Fibroblast of upper back skin (primary cell): ENCODE results near the gene BAX.
"Not testable (repeated sequence)": the region's sequence is repeated elsewhere in the genome, so short reads cannot be mapped to it uniquely, and the experiment has no call there.

Experiments used
- DNase-seq: peaks from one replicate; pipeline ENCODE4 v3.0.0-alpha.2; 2013

BAX gene

DNA sequence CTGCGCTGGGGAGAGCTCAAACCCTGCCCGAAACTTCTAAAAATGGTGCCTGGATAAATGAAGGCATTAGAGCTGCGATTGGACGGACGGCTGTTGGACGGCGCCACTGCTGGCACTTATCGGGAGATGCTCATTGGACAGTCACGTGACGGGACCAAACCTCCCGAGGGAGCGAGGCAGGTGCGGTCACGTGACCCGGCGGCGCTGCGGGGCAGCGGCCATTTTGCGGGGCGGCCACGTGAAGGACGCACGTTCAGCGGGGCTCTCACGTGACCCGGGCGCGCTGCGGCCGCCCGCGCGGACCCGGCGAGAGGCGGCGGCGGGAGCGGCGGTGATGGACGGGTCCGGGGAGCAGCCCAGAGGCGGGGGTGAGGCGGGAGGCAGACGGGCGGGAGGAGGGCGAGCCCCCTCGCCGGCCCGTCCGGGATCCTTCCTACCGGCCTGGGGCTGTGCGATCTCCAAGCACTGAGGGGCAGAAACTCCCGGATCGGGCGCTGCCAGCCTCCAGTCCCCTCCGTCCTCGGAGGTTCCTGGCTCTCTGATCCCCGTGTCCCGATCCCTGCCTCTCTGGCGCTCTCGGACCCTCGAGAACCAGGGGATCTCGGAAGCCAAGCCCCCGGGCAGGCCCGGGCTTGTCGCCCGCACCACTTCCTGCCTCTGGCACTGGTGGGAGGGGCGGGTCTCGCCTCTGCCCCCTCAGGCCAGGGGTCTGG is at the start of gene BAX:
Gene BAX (plus strand): TSS at position 281 of the 713 bp plus-strand sequence. CDS start 54 bp downstream, at position 335.
- DNase-seq = peak; percentile 96

DNA sequence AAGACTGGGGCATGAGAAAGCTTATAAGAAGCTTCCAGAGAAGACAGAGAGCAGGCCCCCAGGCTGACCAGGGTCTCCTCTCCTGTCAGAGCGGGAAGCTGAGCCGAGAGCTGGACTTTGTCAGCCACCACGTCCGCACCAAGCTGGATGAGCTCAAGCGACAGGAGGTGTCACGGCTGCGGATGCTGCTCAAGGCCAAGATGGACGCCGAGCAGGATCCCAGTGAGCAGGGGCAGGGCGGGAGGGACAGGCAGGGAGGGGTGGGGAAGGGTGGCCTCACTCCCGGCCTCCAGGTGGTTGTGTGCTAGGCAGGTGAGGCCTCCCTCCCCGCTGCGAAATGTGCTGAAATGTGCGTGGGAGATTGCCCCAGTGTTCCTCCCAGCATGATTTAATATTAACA is 49.0 kb upstream of the BAX start:
- no peak for DNase-seq

DNA sequence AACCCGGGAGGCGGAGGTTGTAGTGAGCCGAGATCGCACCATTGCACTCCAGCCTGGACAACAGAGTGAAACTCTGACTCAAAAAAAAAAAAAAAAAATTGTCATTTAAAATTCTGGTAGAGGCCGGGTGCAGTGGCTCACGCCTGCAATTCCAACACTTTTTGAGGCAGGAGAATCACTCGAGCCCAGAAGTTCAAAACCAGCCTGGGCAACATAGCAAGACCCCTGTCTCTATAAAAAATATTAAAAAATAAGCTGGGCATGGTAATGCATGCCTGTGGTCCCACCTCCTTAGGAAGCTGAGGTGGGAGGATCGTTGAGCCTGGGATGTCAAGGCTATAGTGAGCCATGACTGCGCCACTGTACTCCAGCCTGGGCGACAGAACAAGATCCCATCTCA is 48.4 kb upstream of the BAX start:
- no peak for DNase-seq

DNA sequence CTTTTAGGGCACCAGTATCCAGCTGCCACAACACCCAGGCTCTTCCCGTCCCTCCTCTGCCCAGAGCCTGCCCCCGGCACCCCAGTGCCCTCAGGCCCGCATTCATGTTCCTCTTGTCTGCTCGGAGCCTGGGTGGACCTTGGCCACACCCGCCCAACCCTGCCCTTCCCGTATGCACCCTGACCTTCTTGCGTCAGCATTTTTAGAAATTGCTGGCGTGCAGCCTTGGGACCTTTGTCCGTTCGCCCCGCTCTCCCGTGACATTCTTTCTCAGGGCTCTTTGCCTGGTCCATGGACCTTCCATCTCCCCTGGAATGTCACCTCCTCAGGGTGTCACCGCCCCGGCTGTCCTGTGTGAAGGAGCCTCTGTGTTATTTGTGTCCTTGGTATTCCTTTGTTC is 47.0 kb upstream of the BAX start:
- DNase-seq = no peak

DNA sequence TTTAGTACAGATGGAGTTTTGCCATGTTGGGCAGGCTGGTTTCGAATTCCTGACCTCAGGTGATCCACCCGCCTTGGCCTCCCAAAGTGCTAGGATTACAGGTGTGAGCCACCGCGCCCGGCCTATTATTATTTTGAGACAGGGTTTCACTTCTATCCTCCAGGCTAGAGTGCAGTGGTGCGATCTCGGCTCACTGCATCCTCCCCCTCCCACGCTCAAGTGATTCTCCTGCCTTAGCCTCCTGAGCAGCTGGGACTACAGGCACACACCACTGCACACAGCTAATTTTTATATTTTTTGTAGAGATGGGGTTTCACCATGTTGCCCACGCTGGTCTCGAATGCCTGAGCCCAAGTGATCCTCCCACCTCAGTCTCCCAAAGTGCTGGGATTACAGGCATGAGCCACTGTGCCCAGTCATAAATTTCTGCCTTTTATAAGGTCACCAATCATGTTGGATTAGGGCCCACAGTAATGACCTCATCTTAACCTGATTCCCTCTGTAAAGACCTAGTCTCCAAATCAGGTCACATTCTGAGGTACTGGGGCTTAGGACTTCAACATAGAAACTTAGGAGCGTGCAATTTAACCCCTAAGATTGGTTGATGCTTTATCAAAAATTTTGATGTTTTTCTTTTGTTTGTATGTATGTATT is 45.1 kb upstream of the BAX start:
- not testable (repeated sequence) for DNase-seq

DNA sequence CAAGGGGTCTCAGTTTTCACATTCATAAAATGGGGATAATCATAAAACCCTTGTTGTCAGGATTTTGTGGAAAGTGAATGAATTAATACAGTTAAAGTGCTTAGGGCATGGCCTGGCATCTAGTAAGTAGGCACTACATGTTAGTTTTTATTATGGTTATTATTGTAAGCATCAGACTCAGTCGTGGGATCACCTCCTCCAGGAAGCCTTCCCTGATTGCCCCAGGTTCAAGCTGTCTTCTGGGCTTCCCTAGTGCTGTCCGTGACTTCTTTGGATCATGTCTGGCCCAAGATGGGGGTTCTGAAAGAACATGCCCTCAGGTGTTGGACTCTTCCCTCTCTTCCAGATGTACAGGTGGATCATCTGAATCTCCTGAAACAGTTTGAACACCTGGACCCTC is 43.9 kb upstream of the BAX start:
- no peak for DNase-seq

DNA sequence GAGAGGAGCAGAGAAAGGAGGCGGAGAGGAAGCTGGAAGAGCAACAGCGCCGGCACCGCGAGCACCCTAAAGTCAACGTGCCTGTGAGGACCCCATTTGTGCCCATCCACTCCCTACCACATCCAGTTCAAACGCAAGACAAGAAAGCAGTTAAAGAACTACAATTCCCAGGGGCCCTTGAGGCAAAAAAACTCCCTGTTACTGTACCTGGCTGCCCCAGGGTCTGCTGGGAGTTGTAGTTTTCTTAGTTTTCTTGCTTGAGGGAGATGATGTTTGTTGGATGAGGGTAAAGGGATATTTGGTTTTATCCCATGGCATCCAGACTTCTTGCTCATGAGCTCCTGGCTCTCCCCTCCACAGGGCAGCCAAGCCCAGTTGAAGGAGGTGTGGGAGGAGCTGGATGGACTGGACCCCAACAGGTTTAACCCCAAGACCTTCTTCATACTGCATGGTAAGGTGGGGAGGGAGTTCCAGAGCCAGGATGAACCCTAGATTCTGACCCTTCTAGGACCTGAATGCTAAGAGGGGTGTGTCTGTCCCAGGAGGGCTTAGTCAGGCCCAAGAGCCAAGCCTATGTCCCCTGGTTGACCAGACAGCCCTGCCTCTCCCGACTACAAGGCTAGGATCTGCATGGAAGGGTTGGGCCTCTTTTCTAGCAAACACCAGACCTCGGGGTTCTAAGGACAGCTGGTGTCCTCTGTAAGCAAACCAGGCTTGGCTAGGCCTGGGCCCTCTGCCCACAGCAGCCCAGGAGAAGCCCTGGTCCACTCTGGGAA is 41.4 kb upstream of the BAX start:
- DNase-seq = no peak

DNA sequence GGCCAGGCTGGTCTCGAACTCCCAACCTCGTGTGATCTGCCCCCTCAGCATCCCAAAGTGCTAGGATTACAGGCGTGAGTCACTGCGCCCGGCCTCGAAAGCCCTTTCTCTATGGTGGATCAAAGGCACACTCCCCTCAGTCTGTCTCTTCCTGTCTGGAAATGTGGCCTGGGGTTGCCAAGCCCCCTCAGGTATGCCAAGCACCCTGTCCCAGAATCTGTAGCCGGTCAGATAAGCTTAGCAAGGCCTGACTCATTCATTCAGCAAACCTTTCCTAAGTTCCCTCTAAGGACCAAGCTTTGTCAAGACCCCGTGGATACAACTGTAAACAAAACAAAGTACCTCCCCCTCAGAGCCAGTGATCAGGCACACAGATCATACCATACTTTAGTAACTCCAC is 40.5 kb upstream of the BAX start:
- DNase-seq = no peak

DNA sequence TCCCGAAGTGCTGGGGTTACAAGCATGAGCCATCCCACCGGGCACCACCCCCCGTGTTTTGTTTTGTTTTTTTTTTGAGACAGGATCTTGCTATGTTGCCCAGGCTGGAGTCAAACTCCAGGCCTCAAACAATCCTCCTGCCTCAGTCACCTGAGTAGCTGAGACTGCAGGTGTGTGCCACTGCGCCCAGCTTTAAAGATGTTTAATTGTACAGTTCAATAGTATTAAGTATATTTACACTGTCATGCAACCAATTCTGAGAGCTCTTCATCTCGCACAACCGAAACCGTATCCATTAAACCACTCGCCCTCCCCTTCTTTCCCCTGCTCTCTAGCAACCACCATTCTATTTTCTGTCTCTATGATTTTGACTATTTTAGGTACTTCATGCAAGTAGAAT is 38.9 kb upstream of the BAX start:
- DNase-seq = no peak

DNA sequence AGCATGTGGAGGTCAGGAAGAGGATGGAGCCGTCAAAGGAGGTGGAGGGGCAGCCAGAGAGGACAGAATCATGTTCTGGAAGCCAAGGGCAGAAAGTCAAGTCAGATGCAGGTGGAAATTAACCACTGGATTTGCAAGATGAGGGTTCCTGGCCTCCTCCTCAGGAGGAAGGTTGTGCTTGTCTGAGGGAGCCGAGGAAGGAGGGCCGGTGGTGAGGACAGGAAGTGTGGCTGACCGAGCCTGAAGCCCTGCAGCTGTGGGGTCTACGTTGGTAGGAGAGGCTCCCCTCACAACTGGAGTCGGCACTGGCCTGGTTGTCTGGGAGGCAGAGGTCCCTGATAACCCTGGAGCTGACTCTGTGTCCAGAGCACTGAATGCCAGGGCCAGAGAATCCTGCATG is 36.6 kb upstream of the BAX start:
- no peak for DNase-seq

DNA sequence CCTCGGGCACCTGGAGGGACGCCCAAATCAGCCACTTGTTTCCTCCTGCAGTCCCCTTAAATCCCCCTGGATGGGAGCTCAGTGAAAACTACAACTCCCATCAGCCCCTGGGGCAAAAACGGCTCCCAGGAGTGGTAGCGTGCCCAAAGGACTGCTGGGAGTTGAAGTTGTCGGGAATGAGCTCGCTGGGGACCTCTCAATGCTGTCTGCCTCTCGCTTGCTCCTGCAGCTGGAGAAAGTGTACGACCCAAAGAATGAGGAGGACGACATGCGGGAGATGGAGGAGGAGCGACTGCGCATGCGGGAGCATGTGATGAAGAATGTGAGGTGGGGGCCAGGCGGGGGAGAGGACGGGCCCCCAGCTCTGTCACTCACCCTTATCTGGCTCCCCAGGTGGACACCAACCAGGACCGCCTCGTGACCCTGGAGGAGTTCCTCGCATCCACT is 35.9 kb upstream of the BAX start:
- DNase-seq = no peak

DNA sequence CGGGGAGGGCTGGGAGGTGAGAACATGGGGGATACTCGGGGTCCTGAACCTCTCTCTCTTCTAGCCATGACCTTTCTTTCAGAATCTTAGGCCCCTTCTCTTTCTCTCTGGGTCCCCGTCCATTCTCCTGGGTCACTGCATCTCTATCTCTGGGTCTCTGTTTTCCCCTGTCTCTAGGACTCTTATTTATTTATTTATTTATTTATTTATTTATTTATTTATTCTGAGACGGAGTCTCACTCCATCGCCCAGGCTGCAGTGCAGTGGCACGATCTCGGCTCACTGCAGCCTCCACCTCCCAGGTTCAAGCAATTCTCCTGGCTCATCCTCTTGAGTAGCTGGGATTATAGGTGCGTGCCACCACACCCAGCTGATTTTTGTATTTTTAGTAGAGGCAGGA is 35.4 kb upstream of the BAX start:
- DNase-seq = not testable (repeated sequence)

DNA sequence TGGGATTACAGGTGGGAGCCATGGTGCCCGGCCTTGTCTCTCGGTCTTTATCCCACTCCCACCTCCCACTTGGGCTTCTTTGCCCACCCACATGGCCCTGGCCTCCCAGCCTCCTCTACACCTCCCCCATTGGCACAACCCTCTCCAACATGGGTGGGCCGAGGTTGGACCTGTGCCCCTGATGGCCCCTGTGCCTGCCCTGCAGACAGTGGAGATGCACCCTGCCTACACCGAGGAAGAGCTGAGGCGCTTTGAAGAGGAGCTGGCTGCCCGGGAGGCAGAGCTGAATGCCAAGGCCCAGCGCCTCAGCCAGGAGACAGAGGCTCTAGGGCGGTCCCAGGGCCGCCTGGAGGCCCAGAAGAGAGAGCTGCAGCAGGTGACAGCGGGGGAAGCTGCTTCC is 33.7 kb upstream of the BAX start:
- no peak for DNase-seq

DNA sequence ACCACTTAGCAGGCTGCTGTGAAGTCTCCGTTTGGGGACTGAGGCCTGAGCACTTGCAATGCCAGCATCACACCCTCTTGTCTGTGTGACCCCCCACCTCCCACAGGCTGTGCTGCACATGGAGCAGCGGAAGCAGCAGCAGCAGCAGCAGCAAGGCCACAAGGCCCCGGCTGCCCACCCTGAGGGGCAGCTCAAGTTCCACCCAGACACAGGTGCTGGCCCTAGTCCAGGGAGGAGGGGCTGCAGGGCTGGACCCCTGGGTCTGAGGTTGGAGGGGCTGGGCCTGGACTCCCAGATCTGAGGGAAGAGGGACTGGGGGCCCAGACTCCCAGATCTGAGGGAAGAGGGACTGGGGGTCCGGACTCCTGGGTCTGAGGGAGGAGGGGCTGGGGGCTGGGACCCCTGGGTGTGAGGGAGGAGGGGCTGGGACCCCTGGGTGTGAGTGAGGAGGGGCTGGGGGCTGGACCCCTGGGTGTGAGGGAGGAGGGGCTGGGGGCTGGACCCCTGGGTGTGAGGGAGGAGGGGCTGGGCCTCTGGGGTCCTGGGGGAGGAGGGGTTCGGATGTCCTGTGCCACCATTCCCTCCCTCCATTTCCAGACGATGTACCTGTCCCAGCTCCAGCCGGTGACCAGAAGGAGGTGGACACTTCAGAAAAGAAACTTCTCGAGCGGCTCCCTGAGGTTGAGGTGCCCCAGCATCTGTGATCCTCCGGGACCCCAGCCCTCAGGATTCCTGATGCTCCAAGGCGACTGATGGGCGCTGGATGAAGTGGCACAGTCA is 32.8 kb upstream of the BAX start:
- no peak for DNase-seq

DNA sequence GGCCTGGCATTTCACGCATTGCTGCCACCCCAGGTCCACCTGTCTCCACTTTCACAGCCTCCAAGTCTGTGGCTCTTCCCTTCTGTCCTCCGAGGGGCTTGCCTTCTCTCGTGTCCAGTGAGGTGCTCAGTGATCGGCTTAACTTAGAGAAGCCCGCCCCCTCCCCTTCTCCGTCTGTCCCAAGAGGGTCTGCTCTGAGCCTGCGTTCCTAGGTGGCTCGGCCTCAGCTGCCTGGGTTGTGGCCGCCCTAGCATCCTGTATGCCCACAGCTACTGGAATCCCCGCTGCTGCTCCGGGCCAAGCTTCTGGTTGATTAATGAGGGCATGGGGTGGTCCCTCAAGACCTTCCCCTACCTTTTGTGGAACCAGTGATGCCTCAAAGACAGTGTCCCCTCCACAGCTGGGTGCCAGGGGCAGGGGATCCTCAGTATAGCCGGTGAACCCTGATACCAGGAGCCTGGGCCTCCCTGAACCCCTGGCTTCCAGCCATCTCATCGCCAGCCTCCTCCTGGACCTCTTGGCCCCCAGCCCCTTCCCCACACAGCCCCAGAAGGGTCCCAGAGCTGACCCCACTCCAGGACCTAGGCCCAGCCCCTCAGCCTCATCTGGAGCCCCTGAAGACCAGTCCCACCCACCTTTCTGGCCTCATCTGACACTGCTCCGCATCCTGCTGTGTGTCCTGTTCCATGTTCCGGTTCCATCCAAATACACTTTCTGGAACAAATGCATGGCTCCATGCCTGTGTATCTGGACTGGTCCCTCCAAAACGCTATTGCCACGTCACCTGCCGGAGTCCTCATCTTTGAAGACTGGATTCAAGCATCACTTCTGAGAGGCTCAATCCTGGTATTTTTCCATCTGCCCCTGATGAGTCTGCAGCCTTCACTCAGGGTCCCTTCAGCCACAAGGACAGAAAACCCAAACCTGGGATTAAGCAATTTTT is 31.9 kb upstream of the BAX start:
- no peak for DNase-seq

DNA sequence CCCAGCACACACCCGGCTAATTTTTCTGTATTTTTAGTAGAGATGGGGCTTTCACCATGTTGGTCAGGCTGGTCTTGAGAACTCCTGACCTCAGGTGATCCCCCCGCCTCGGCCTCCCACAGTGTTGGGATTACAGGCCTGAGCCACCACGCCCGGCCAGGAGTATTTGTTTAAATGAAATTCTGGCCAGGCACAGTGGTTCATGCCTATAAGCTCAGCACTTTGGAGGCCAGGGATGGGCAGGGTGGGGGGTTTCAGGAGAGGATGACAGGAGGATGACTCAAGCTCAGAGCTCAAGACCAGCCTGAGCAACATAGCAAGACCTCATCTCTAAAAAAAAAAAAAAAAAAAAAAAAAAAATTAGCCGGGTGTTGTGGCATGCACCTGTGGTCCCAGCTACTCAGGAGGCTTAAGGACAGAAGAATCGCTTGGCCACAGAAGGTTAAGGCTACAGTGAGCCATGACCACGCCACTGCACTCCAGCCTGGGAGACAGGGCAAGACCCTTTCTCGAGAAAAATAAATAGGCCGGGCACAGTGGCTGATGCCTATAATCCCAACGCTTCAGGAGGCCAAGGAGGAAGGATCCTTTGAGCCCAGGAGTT is 29.3 kb upstream of the BAX start:
- DNase-seq = peak; percentile 69

DNA sequence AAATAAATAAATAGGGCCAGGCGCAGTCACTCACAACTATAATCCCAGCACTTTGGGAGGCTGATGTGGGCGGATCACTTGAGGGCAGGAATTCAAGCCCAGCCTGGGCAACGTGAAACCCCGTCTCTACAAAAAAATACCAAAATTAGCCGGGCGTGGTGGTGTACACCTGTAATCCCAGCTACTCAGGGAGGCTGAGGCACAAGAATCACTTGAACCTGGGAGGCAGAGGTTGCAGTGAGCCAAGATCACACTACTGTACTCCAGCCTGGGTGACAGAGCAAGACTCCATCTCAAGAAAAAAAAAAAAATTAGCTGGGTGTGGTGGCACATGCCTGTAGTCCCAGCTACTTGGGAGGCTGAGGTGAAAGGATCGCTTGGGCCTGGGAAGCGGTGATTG is 28.8 kb upstream of the BAX start:
- DNase-seq = not testable (repeated sequence)

DNA sequence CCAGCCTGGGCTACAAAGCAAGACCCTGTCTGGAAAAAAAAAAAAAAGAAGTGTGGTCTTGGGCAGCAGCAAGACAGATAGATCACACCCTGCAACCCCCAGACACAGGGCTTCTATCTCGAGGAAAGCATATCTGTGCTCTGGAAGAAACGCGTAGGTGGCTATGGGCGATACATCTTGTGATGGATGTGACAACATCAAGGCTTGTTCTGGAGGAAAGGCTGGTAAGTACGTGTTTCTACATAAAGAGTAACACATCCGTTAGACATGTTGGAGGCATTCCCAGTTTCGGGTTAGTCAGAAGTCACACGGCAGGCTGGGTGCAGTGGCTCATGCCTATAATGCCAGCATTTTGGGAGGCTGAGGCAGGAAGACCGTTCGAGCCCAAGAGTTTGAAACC is 27.8 kb upstream of the BAX start:
- DNase-seq = peak; percentile 95

DNA sequence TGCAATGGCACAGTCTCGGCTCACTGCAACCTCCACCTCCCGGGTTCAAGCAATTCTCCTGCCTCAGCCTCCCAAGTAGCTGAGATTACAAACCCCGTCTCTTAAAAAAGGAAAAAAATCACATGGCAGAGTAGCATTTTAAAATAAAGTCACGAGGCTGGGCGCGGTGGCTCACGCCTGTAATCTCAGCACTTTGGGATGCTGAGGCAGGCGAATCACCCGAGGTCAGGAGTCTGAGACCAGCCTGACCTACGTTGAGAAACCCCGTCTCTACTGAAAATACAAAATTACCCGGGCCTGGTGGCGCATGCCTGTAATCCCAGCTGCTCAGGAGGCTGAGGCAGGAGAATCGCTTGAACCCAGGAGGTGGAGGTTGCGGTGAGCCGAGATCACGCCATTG is 27.0 kb upstream of the BAX start:
- DNase-seq = not testable (repeated sequence)

DNA sequence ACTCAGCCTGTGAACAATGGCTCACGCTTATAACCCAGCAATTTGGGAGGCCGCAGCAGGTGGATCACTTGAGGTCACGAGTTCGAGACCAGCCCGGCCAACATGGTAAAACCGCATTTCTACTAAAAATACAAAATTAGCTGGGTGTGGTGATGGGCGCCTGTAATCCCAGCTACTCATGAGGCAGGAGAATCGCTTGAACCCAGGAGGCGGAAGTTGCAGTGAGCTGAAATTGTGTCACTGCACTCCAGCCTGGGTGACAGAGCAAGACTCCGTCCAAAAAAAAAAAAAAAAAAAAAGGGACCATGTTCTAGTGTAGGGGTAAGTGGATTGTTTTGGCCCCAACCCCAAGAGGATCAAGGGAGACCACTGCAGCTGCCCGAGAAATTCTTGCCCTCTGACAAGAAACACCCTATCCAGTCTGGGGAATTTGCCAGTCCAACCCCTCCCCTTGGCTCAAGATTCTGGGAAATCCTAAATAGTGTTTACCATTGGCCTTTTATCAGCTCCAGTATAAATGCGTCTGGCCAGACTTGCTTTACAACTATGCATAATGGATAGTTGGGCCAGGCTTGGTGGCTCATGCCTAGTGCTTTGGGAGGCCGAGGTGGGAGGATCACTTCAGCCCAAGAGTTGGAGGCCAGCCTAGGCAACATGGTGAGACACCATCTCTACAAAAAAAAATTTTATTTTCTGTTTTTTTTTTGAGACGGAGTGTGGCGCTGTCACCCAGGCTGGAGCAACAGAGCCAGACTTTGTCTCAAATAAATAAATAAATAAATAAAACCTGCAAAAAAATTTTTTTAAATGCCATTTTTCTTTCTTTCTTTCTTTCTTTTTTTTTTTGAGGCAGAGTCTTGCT is 26.3 kb upstream of the BAX start:
- DNase-seq = no peak
